Stomach (tissue), 4 donors: ENCODE measurements around the gene ASCC3.

Source experiments
- EP300 ChIP-seq: sonication (generic); formaldehyde crosslinking; IDR thresholded peaks from one replicate; pipeline ENCODE4 v1.6.1; 2017; ENCODE audit warnings: antibody characterized with exemption
- POLR2A ChIP-seq, 4 donors: fragments of 450-650 bp; IDR thresholded peaks; one replicate each; pipeline ENCODE4 v1.6.1; 2016; ENCODE audit warnings: antibody characterized with exemption in 4 of 4, control low read depth in 2 of 4, mild to moderate bottlenecking in 1 of 4, moderate library complexity in 1 of 4
- POLR2AphosphoS5 ChIP-seq, 3 donors: sonication (generic); formaldehyde crosslinking; IDR thresholded peaks; one replicate each; pipeline ENCODE4 v1.6.1; 2016; ENCODE audit warnings: antibody characterized with exemption in 3 of 3
- TF ChIP-seq, protein P1 (sequence below), 7 experiments: fragments of 450-650 bp in 4 of 7; fragments of 200-600 bp in 3 of 7; sonication (generic) in 3 of 7; IDR thresholded peaks; one replicate each; pipeline ENCODE4 v1.5.1; 2016 to 2019; ENCODE audit warnings: antibody characterized with exemption in 7 of 7, control low read depth in 2 of 7, mild to moderate bottlenecking in 1 of 7

DNA sequence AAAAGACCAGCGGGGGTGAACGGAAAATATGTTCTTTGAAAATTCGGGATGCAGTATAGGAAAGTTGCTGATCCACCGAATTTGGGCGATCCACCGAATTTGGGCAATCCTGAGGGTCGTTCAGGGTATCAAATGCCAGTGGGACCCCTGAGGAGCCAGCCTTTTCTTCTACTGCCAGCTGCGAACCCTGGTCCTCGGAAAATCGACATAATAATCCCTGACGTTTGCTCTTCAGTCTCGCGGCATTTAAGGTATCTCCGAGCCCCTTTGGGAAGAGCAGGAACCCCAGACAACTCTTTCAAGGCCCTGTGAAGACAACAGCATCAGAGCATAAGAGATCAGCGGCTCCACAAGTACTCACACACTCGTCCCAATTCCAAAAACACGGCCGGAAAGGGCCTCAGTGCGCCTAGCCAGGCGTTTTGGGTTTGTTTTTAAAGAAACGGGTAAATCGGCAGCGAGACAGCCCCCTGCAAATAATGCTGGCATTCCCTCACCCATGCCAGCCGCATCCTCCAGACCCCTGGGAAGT is 417.4 kb downstream of the ASCC3 start:
- TF ChIP-seq, protein P1, sequence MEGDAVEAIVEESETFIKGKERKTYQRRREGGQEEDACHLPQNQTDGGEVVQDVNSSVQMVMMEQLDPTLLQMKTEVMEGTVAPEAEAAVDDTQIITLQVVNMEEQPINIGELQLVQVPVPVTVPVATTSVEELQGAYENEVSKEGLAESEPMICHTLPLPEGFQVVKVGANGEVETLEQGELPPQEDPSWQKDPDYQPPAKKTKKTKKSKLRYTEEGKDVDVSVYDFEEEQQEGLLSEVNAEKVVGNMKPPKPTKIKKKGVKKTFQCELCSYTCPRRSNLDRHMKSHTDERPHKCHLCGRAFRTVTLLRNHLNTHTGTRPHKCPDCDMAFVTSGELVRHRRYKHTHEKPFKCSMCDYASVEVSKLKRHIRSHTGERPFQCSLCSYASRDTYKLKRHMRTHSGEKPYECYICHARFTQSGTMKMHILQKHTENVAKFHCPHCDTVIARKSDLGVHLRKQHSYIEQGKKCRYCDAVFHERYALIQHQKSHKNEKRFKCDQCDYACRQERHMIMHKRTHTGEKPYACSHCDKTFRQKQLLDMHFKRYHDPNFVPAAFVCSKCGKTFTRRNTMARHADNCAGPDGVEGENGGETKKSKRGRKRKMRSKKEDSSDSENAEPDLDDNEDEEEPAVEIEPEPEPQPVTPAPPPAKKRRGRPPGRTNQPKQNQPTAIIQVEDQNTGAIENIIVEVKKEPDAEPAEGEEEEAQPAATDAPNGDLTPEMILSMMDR (IDR thresholded peaks at IDR 0.05), result no peak
- no peak for TF ChIP-seq POLR2A (IDR thresholded peaks at IDR 0.05)
- no peak for TF ChIP-seq EP300
- TF ChIP-seq POLR2AphosphoS5 (IDR thresholded peaks at IDR 0.05), result no peak
